Stomach (tissue), 9 donors: ENCODE results near the gene BCAR1. TPM values are rescaled to one million over a fixed set of nuclear protein-coding genes. Genes with fewer than 3 reads are reported as not detected.

Experiments used
- DNase-seq, 2 donors: peaks; one replicate each; pipeline versions ENCODE4 v3.0.0 to v3.0.0-alpha.2; 2013 to 2019
- H3K27ac ChIP-seq, 5 donors: fragments of 200-600 bp in 4 of 5; sonication (generic) in 4 of 5; one replicate each; pipeline ENCODE4 v1.5.1; 2013 to 2019; ENCODE audit warnings: mild to moderate bottlenecking in 1 of 5, moderate library complexity in 1 of 5
- H3K27me3 ChIP-seq, 3 donors: fragments of 200-600 bp; sonication (generic); one replicate each; pipeline ENCODE4 v1.5.1; 2017 to 2019; ENCODE audit warnings: mixed run types in 1 of 3
- H3K36me3 ChIP-seq, 4 donors: fragments of 200-600 bp; sonication (generic); 1 replicate in 3 of 4; 2 replicates in 1 of 4; pipeline ENCODE4 v1.5.1; 2016 to 2019
- H3K4me1 ChIP-seq, 4 donors: fragments of 200-600 bp; sonication (generic); one replicate each; pipeline ENCODE4 v1.5.1; 2016 to 2019
- H3K4me3 ChIP-seq, 4 donors: fragments of 200-600 bp; sonication (generic) in 3 of 4; one replicate each; pipeline ENCODE4 v1.5.1; 2016 to 2019; ENCODE audit warnings: mild to moderate bottlenecking in 1 of 4
- H3K9me3 ChIP-seq, 4 donors: fragments of 200-600 bp; sonication (generic); one replicate each; pipeline ENCODE4 v1.5.1; 2016 to 2019
- EP300 ChIP-seq: sonication (generic); formaldehyde crosslinking; IDR thresholded peaks from one replicate; pipeline ENCODE4 v1.6.1; 2017; ENCODE audit warnings: antibody characterized with exemption
- POLR2A ChIP-seq, 4 donors: fragments of 450-650 bp; IDR thresholded peaks; one replicate each; pipeline ENCODE4 v1.6.1; 2016; ENCODE audit warnings: antibody characterized with exemption in 4 of 4, control low read depth in 2 of 4, mild to moderate bottlenecking in 1 of 4, moderate library complexity in 1 of 4
- POLR2AphosphoS5 ChIP-seq, 3 donors: sonication (generic); formaldehyde crosslinking; IDR thresholded peaks; one replicate each; pipeline ENCODE4 v1.6.1; 2016; ENCODE audit warnings: antibody characterized with exemption in 3 of 3
- WGBS, 5 donors: extraction: QIAGEN DNeasy Blood & Tissue Kit in 3 of 5; methylation state at CpG; one replicate each; pipeline versions ENCODE4 v1.1.5 to v1.1.7; 2013 to 2018; 5-methylcytosine and 5-hydroxymethylcytosine counted together
- intact Hi-C: fragments of 100-400 bp; cut with DNase I; formaldehyde crosslinking; loops from one replicate; pipeline ENCODE4 v1.15.1; 2023; ENCODE audit warnings: low total_unique reads
- polyA plus RNA-seq, 3 donors: library from polyadenylated mRNA; stranded (reverse); fragments of 200-250 nt; gene quantifications; one replicate each; pipeline ENCODE4 v1.2.3, GENCODE V29; 2013
- total RNA-seq, 5 donors: library from RNA; depleted of rRNA; stranded (reverse); fragments of >200 nt; gene quantifications; one replicate each; pipeline versions ENCODE4 v1.1.0 to v1.2.3, GENCODE V29; 2014 to 2016
- TF ChIP-seq, protein P1 (sequence below), 7 experiments: fragments of 450-650 bp in 4 of 7; fragments of 200-600 bp in 3 of 7; sonication (generic) in 3 of 7; IDR thresholded peaks; one replicate each; pipeline ENCODE4 v1.5.1; 2016 to 2019; ENCODE audit warnings: antibody characterized with exemption in 7 of 7, control low read depth in 2 of 7, mild to moderate bottlenecking in 1 of 7
- donor health status: healthy with polysubstance abuse.
- donor health status: Bipolar disorder and iron deficiency.
- donor health status: healthy.

The BCAR1 gene
- total and polyA plus RNA-seq, 8 donors = 34.7 to 219 (median 56.8) TPM

DNA sequence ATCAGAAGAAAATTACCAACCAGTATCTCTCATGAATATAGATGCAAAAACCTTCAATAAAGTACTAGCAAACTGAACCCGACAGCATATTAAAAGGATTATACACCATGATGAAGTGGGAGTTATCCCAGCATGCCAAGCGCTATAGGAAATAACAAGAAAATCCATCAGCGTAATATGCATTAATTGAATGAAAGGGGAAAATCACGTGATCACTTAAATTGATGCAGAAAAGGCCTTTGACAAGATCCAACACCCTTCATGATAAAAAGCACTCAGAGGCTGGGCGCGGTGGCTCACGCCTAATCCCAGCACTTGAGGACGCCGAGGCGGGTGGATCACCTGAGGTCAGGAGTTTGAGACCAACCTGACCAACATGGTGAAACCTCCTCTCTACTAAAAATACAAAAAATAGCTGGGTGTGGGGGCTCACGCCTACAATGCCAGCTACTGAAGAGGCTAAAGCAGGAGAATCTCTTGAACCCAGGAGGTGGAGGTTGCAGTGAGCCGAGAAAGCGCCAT lies 49.3 kb downstream of the BCAR1 start:
- Histone ChIP-seq H3K4me3 (no peak overlapping the region), H3K27me3 (peaks cover 0 to 32% (median 12%) of the 10 kb centered on the region in 3 donors), H3K36me3 (no peaks in the 10 kb centered on the region), H3K4me1 (peaks cover 0 to 14% (median 7%) of the 10 kb centered on the region in 4 donors), H3K27ac (no peak overlapping the region), H3K9me3 (no peaks in the 10 kb centered on the region)
- WGBS, 5 donors = 86 to 97% (median 90%) methylated on average over 13 of the region's 13 CpGs
- no peak for DNase-seq
- intact Hi-C loops = loop anchor here (10.0 kb wide), 1 partner anchor 193 kb away; no protein-coding TSS in a partner anchor
- TF ChIP-seq, protein P1, sequence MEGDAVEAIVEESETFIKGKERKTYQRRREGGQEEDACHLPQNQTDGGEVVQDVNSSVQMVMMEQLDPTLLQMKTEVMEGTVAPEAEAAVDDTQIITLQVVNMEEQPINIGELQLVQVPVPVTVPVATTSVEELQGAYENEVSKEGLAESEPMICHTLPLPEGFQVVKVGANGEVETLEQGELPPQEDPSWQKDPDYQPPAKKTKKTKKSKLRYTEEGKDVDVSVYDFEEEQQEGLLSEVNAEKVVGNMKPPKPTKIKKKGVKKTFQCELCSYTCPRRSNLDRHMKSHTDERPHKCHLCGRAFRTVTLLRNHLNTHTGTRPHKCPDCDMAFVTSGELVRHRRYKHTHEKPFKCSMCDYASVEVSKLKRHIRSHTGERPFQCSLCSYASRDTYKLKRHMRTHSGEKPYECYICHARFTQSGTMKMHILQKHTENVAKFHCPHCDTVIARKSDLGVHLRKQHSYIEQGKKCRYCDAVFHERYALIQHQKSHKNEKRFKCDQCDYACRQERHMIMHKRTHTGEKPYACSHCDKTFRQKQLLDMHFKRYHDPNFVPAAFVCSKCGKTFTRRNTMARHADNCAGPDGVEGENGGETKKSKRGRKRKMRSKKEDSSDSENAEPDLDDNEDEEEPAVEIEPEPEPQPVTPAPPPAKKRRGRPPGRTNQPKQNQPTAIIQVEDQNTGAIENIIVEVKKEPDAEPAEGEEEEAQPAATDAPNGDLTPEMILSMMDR (IDR thresholded peaks at IDR 0.05) = no peak
- TF ChIP-seq EP300 (no peak), POLR2AphosphoS5 (IDR thresholded peaks at IDR 0.05) (no peak), POLR2A (IDR thresholded peaks at IDR 0.05) (no peak)

DNA sequence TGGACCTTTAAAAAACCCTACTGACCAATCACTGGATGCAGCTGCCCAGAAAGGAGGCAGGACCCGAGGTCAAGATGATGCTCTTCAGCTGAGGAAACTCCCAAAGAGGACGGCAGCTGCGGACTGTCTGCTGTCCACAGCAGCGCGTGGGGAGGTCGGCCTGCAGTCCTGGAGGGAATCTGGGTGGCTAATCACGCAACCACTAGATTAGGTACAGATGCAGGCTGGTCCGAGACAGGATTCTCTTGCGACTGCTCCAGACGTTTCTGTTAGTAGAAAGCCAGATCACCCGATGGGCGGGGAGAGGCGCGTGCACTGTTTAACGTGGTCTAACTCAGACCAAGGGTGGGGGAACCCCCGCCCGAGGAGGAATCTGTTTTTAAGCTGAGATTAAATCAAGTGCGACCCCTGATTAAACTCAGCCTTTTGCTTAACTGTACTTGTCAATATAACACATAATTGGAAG lies 53.3 kb downstream of the BCAR1 start:
- peak; percentile 24 to 57 for DNase-seq
- no peak overlapping the region for H3K4me3 ChIP-seq
- H3K4me1 ChIP-seq = peaks cover 0 to 14% (median 7%) of the 10 kb centered on the region in 4 donors
- TF ChIP-seq POLR2AphosphoS5 (IDR thresholded peaks at IDR 0.05) (no peak), POLR2A (IDR thresholded peaks at IDR 0.05) (no peak), EP300 (no peak)
- TF ChIP-seq, protein P1 (IDR thresholded peaks at IDR 0.05) = no peak
- H3K36me3 ChIP-seq = no peaks in the 10 kb centered on the region
- no peaks in the 10 kb centered on the region for H3K9me3 ChIP-seq
- H3K27me3 ChIP-seq = peaks cover 0 to 43% (median 12%) of the 10 kb centered on the region in 3 donors
- intact Hi-C loops = no loop called here
- H3K27ac ChIP-seq = no peak overlapping the region
- WGBS, 5 donors = 14 to 28% (median 23%) methylated on average over 18 of the region's 18 CpGs

DNA sequence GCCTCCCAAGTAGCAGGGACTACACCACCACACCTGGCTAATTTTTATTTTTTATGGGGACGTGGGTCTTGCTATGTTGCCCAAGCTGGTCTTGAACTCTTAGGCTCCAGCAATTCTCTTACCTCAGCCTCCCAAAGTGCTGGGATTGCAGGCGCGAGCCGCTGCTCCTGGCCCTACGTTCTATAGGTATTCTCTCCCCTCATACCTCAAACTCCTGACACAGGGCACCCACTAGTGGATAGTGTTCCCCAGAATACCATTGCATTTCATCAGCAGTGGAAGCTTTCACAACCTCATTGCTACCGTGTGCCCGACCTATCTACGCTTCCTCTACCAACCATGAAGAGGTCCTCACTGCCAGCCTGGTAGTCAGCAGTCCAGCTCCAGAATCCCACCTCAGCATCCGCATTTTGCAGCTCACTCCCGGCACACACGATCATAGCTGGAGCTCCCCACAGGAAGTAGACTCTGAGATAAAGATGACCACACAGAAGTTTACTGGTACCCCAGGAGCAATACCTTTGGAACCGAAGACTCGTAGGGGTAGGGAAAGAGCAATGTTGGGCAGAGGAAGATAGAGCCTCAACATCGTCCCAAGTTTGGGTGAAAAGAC lies 53.8 kb downstream of the BCAR1 start:
- Histone ChIP-seq H3K4me1 (peaks cover 0 to 14% (median 7%) of the 10 kb centered on the region in 4 donors), H3K27me3 (peaks cover 0 to 43% (median 12%) of the 10 kb centered on the region in 3 donors), H3K4me3 (no peak overlapping the region), H3K9me3 (no peaks in the 10 kb centered on the region), H3K36me3 (no peaks in the 10 kb centered on the region), H3K27ac (no peak overlapping the region)
- intact Hi-C loops = no loop called here
- peak in 1 of 2 donors; percentile 8 for DNase-seq
- no peak for TF ChIP-seq POLR2A (IDR thresholded peaks at IDR 0.05)
- TF ChIP-seq, protein P1 (IDR thresholded peaks at IDR 0.05) = no peak
- no peak for TF ChIP-seq POLR2AphosphoS5 (IDR thresholded peaks at IDR 0.05)
- TF ChIP-seq EP300 = no peak
- WGBS, 5 donors = 49 to 59% (median 54%) methylated on average over 14 of the region's 14 CpGs

DNA sequence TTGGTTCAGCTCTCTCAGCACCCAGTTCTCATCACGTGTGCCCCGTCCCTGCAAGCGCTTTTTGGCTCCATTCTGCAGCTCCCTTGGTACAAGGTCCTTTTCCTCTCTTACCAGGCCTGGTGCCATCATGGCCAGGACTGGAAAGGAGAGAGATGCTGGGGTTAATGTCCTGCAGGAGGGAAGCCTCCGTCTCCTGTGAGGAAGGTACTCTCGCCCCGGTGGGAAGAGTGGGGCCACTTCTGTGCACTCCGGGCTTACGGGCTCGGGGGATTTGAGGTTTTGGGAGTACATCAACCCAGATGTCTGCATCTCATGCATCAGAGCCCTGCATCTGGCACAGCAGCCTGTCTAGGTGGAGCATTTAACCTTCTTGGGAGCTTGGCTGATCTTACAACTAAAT lies 54.6 kb downstream of the BCAR1 start:
- Histone ChIP-seq H3K27me3 (peaks cover 0 to 43% (median 12%) of the 10 kb centered on the region in 3 donors), H3K9me3 (no peaks in the 10 kb centered on the region), H3K4me3 (no peak overlapping the region), H3K36me3 (no peaks in the 10 kb centered on the region), H3K4me1 (peaks cover 0 to 14% (median 7%) of the 10 kb centered on the region in 4 donors), H3K27ac (no peak overlapping the region)
- DNase-seq = peak in 1 of 2 donors; percentile 5
- TF ChIP-seq POLR2A (IDR thresholded peaks at IDR 0.05) (no peak), POLR2AphosphoS5 (IDR thresholded peaks at IDR 0.05) (no peak), EP300 (no peak)
- TF ChIP-seq, protein P1 (IDR thresholded peaks at IDR 0.05) = no peak
- 70 to 78% (median 75%) methylated on average over 6 to 9 of the region's 9 CpGs for WGBS, 5 donors
- intact Hi-C loops = no loop called here
